HEK293 (cell line): ENCODE measurements around the gene ENTPD8.
"Not testable (repeated sequence)": the region's sequence is repeated elsewhere in the genome, so short reads cannot be mapped to it uniquely, and the experiment has no call there.

Experiments
- CTCF ChIA-PET: fragments of 350-600 bp; formaldehyde crosslinking; extraction: SDS; loops from one replicate; lab custom pipeline; 2021; ENCODE audit warnings: antibody characterized with exemption; lab: Yijun Ruan, JAX
- POLR2A ChIA-PET: fragments of 300-600 bp; formaldehyde crosslinking; extraction: SDS; loops from one replicate; lab custom pipeline; 2020; ENCODE audit warnings: antibody characterized with exemption, inconsistent platforms; lab: Yijun Ruan, JAX
- H3K27ac ChIP-seq: fragments of 200-500 bp; sonication (Bioruptor generic); 2 replicates; pipeline ENCODE4 v1.5.1; 2014; ENCODE audit warnings: low read depth, low read length, control low read depth, inconsistent platforms; ENCODE audit errors: extremely low read depth
- H3K36me3 ChIP-seq, 2 experiments: fragments of 200-500 bp in 1 of 2; sonication (Bioruptor generic) in 1 of 2; 1 replicate in 1 of 2; 2 replicates in 1 of 2; pipeline ENCODE4 v1.5.1; 2014 to 2017; ENCODE audit warnings: inconsistent platforms in 2 of 2, low read length in 2 of 2; ENCODE audit not compliant: control insufficient read depth in 2 of 2, insufficient read depth in 1 of 2
- H3K4me1 ChIP-seq: fragments of 200-500 bp; sonication (Bioruptor generic); 2 replicates; pipeline ENCODE4 v1.5.1; 2014; ENCODE audit warnings: mild to moderate bottlenecking, low read length, inconsistent platforms; ENCODE audit not compliant: control insufficient read depth, insufficient read depth
- H3K4me3 ChIP-seq: 2 replicates; pipeline ENCODE4 v1.5.1; 2011; ENCODE audit warnings: low read depth, mild to moderate bottlenecking, control low read depth, low read length, moderate library complexity
- H3K9me3 ChIP-seq: fragments of 200-500 bp; sonication (Bioruptor generic); 2 replicates; pipeline ENCODE4 v1.5.1; 2014; ENCODE audit warnings: low read depth, low read length, inconsistent platforms; ENCODE audit not compliant: control insufficient read depth, insufficient read depth
- INSM2 ChIP-seq: fragments of 450-650 bp; formaldehyde crosslinking; IDR thresholded peaks from 2 replicates; pipeline ENCODE4 v1.5.1; 2016; ENCODE audit warnings: missing biosample characterization, missing genetic modification characterization
- OVOL3 ChIP-seq: fragments of 450-650 bp; formaldehyde crosslinking; IDR thresholded peaks from 2 replicates; pipeline ENCODE4 v1.5.1; 2016; ENCODE audit warnings: missing biosample characterization, missing genetic modification characterization
- REPIN1 ChIP-seq: fragments of 450-650 bp; formaldehyde crosslinking; IDR thresholded peaks from 2 replicates; pipeline ENCODE4 v1.5.1; 2017; ENCODE audit warnings: missing biosample characterization, missing genetic modification characterization, low read depth
- YY1 ChIP-seq: fragments of 450-650 bp; formaldehyde crosslinking; IDR thresholded peaks from 2 replicates; pipeline ENCODE4 v1.5.1; 2018; ENCODE audit warnings: missing biosample characterization, missing genetic modification characterization
- ZBTB11 ChIP-seq: fragments of 450-650 bp; formaldehyde crosslinking; conservative IDR thresholded peaks from 2 replicates; pipeline ENCODE4 v1.5.1; 2016; ENCODE audit warnings: low read depth, missing biosample characterization, missing genetic modification characterization
- ZBTB48 ChIP-seq: fragments of 450-650 bp; formaldehyde crosslinking; IDR thresholded peaks from 2 replicates; pipeline ENCODE4 v1.5.1; 2016; ENCODE audit warnings: missing biosample characterization, missing genetic modification characterization
- ZNF132 ChIP-seq: fragments of 450-650 bp; formaldehyde crosslinking; IDR thresholded peaks from 2 replicates; pipeline ENCODE4 v1.5.1; 2017; ENCODE audit warnings: missing biosample characterization, missing genetic modification characterization, borderline replicate concordance
- ZNF133 ChIP-seq: fragments of 450-650 bp; formaldehyde crosslinking; IDR thresholded peaks from 2 replicates; pipeline ENCODE4 v1.5.1; 2016; ENCODE audit warnings: missing biosample characterization, missing genetic modification characterization
- ZNF214 ChIP-seq: fragments of 450-650 bp; formaldehyde crosslinking; IDR thresholded peaks from 2 replicates; pipeline ENCODE4 v1.5.1; 2017; ENCODE audit warnings: missing biosample characterization, mild to moderate bottlenecking, missing genetic modification characterization, borderline replicate concordance
- ZNF302 ChIP-seq: fragments of 450-650 bp; formaldehyde crosslinking; IDR thresholded peaks from 2 replicates; pipeline ENCODE4 v1.5.1; 2016; ENCODE audit warnings: missing biosample characterization, missing genetic modification characterization, low read depth
- ZNF341 ChIP-seq: fragments of 450-650 bp; formaldehyde crosslinking; IDR thresholded peaks from 2 replicates; pipeline ENCODE4; 2016; ENCODE audit warnings: low read depth, missing biosample characterization, missing genetic modification characterization
- ZNF350 ChIP-seq: fragments of 450-650 bp; formaldehyde crosslinking; IDR thresholded peaks from 2 replicates; pipeline ENCODE4 v1.5.0; 2017; ENCODE audit warnings: missing biosample characterization, mild to moderate bottlenecking, missing genetic modification characterization
- ZNF366 ChIP-seq: fragments of 450-650 bp; formaldehyde crosslinking; conservative IDR thresholded peaks from 2 replicates; pipeline ENCODE4 v1.5.1; 2016; ENCODE audit warnings: missing biosample characterization, missing genetic modification characterization
- ZNF391 ChIP-seq: fragments of 450-650 bp; formaldehyde crosslinking; IDR thresholded peaks from 2 replicates; pipeline ENCODE4 v1.5.1; 2016; ENCODE audit warnings: low read depth, missing biosample characterization, missing genetic modification characterization, borderline replicate concordance
- ZNF530 ChIP-seq: fragments of 450-650 bp; formaldehyde crosslinking; IDR thresholded peaks from 2 replicates; pipeline ENCODE4 v1.5.1; 2016; ENCODE audit warnings: low read depth, missing biosample characterization, missing genetic modification characterization
- ZNF701 ChIP-seq: fragments of 450-650 bp; formaldehyde crosslinking; IDR thresholded peaks from 2 replicates; pipeline ENCODE4 v1.5.1; 2016; ENCODE audit warnings: missing biosample characterization, missing genetic modification characterization
- ZNF704 ChIP-seq: fragments of 450-650 bp; formaldehyde crosslinking; IDR thresholded peaks from 2 replicates; pipeline ENCODE4 v1.5.1; 2016; ENCODE audit warnings: missing biosample characterization, missing genetic modification characterization
- ZNF776 ChIP-seq: fragments of 450-650 bp; formaldehyde crosslinking; IDR thresholded peaks from 2 replicates; pipeline ENCODE4 v1.5.0; 2017; ENCODE audit warnings: missing biosample characterization, missing genetic modification characterization, borderline replicate concordance
- TF ChIP-seq, protein P1 (sequence below): fragments of 450-650 bp; formaldehyde crosslinking; IDR thresholded peaks from 2 replicates; pipeline ENCODE4 v1.5.1; 2016; ENCODE audit warnings: missing biosample characterization, missing genetic modification characterization
- TF ChIP-seq, protein P2 (sequence below): fragments of 450-650 bp; formaldehyde crosslinking; IDR thresholded peaks from 2 replicates; pipeline ENCODE4 v1.5.1; 2016; ENCODE audit warnings: missing biosample characterization, missing genetic modification characterization
- TF ChIP-seq, protein P3 (sequence below): fragments of 450-650 bp; formaldehyde crosslinking; IDR thresholded peaks from 2 replicates; pipeline ENCODE4 v1.5.1; 2016; ENCODE audit warnings: missing biosample characterization, missing genetic modification characterization

Gene ENTPD8

DNA sequence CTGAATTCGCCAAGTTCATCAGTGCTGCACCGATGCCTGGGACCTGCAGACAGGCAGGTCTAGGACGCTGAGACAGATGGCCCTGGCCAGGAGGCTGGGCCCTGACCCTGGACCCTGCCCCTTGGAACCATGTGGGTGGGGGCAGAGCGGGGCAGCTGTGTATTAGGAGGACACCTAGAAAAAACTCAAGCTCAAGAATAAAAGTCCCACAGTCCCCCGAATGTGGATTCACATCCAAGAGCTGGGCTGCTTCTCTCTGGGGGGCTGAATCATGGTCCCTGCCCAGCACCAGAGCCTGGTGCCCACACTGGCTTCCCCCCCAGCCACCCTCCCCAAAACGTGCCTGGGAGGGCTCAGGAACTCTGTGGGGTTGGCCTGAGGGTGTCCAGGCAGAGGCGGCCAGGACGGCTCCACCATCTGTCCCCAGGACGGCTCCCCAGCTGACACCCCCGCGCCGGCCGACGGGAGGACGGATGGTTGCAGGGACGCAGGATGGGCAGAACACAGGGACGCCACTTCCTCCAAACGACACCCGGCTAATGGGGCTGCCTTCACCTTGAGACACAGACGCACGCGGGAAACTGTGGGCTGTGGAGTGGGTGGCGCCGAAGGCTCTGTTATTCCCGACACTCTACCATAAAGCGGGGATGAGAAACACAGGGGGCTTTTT lies 53.1 kb downstream of the ENTPD8 start (continued):
- TF ChIP-seq ZNF704 (tag by site-specific recombination), result no peak
- TF ChIP-seq ZNF350 (tag by site-specific recombination), result no peak
- no peak for TF ChIP-seq ZNF133
- TF ChIP-seq ZNF302, result no peak
- no peak for TF ChIP-seq ZNF132 (tag by site-specific recombination)
- no peak for TF ChIP-seq ZBTB48
- no peak for TF ChIP-seq ZNF366 (tag by site-specific recombination)

- POLR2A ChIA-PET, result interaction anchor here (0.8 kb wide), 1 partner anchor 75 kb away, joined by 3 read pairs; no protein-coding TSS in a partner anchor
- Histone ChIP-seq H3K4me1 (no peaks in the 10 kb centered on the region), H3K36me3 (peaks cover 0 to 3% of the 10 kb centered on the region in 2 experiments; a peak in 1 of 3 replicates), H3K4me3 (no peak overlapping the region)
- CTCF ChIA-PET, result no interaction called here
- TF ChIP-seq ZNF391 (tag by site-specific recombination) (no peak), ZNF701 (tag by site-specific recombination) (no peak), ZBTB11 (no peak), REPIN1 (tag by site-specific recombination) (no peak), OVOL3 (tag by site-specific recombination) (no peak), YY1 (no peak), ZNF341 (tag by site-specific recombination) (no peak), ZNF214 (tag by site-specific recombination) (no peak), ZNF776 (no peak), ZNF530 (tag by site-specific recombination) (no peak), INSM2 (tag by site-specific recombination) (no peak)
- TF ChIP-seq, protein P1, sequence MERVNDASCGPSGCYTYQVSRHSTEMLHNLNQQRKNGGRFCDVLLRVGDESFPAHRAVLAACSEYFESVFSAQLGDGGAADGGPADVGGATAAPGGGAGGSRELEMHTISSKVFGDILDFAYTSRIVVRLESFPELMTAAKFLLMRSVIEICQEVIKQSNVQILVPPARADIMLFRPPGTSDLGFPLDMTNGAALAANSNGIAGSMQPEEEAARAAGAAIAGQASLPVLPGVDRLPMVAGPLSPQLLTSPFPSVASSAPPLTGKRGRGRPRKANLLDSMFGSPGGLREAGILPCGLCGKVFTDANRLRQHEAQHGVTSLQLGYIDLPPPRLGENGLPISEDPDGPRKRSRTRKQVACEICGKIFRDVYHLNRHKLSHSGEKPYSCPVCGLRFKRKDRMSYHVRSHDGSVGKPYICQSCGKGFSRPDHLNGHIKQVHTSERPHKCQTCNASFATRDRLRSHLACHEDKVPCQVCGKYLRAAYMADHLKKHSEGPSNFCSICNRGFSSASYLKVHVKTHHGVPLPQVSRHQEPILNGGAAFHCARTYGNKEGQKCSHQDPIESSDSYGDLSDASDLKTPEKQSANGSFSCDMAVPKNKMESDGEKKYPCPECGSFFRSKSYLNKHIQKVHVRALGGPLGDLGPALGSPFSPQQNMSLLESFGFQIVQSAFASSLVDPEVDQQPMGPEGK (tag by site-specific recombination), result no peak
- TF ChIP-seq, protein P2, sequence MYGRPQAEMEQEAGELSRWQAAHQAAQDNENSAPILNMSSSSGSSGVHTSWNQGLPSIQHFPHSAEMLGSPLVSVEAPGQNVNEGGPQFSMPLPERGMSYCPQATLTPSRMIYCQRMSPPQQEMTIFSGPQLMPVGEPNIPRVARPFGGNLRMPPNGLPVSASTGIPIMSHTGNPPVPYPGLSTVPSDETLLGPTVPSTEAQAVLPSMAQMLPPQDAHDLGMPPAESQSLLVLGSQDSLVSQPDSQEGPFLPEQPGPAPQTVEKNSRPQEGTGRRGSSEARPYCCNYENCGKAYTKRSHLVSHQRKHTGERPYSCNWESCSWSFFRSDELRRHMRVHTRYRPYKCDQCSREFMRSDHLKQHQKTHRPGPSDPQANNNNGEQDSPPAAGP, result no peak
- TF ChIP-seq, protein P3, sequence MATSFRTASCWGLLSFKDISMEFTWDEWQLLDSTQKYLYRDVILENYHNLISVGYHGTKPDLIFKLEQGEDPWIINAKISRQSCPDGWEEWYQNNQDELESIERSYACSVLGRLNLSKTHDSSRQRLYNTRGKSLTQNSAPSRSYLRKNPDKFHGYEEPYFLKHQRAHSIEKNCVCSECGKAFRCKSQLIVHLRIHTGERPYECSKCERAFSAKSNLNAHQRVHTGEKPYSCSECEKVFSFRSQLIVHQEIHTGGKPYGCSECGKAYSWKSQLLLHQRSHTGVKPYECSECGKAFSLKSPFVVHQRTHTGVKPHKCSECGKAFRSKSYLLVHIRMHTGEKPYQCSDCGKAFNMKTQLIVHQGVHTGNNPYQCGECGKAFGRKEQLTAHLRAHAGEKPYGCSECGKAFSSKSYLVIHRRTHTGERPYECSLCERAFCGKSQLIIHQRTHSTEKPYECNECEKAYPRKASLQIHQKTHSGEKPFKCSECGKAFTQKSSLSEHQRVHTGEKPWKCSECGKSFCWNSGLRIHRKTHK (tag by site-specific recombination), result no peak
- TF ChIP-seq, all 188 proteins: peak for 0
- no peak overlapping the region for H3K27ac ChIP-seq
- H3K9me3 ChIP-seq, result no peaks in the 10 kb centered on the region
These were observed 53.9 kb downstream of the ENTPD8 start for GRCh38 chr9:137387114-137387890.

- H3K9me3 ChIP-seq, H3K4me3 ChIP-seq, H3K4me1 ChIP-seq, CTCF ChIA-PET, H3K27ac ChIP-seq, H3K36me3 ChIP-seq: not testable (repeated sequence)
- POLR2A ChIA-PET, result interaction anchor here (0.8 kb wide), 1 partner anchor 74 kb away, joined by 3 read pairs; no protein-coding TSS in a partner anchor
These were observed 54.5 kb downstream of the ENTPD8 start for GRCh38 chr9:137386507-137387113.
